H1 (cell line): ENCODE results near the gene ZNF839.

Experiments used
- CBX8 ChIP-seq: fragments of 300-800, 300-1000 bp; sonication (generic); IDR thresholded peaks from 2 replicates; pipeline ENCODE4 v1.7.1; 2016; ENCODE audit warnings: low read depth, low read length, borderline replicate concordance
- EP300 ChIP-seq, 2 experiments: IDR thresholded peaks; 1 replicate in 1 of 2; 2 replicates in 1 of 2; pipeline ENCODE4 v1.6.1; 2011 to 2012; ENCODE audit warnings: low read depth in 2 of 2, low read length in 2 of 2, mild to moderate bottlenecking in 2 of 2, borderline replicate concordance in 1 of 2, inconsistent platforms in 1 of 2, moderate library complexity in 1 of 2
- EZH2 ChIP-seq: fragments of 200-600 bp; sonication (generic); IDR thresholded peaks from 2 replicates; pipeline ENCODE4 v1.7.1; 2012; ENCODE audit warnings: low read depth, mild to moderate bottlenecking, moderate library complexity, low read length, inconsistent platforms; ENCODE audit not compliant: severe bottlenecking
- POLR2A ChIP-seq, 2 experiments: IDR thresholded peaks; 1 replicate in 1 of 2; 2 replicates in 1 of 2; pipeline ENCODE4 v1.6.1; 2011; ENCODE audit warnings: low read depth in 2 of 2, low read length in 2 of 2, mild to moderate bottlenecking in 2 of 2; ENCODE audit errors: control extremely low read depth in 1 of 2
- TF ChIP-seq, protein P1 (sequence below), 3 experiments: IDR thresholded peaks; 1 replicate in 2 of 3; 2 replicates in 1 of 3; pipeline versions ENCODE4 v1.5.1 to v1.6.1; 2011; ENCODE audit warnings: low read length in 3 of 3, mild to moderate bottlenecking in 3 of 3, inconsistent platforms in 2 of 3, low read depth in 1 of 3, moderate library complexity in 1 of 3; ENCODE audit not compliant: insufficient read depth in 1 of 3; ENCODE audit errors: control extremely low read depth in 1 of 3

DNA sequence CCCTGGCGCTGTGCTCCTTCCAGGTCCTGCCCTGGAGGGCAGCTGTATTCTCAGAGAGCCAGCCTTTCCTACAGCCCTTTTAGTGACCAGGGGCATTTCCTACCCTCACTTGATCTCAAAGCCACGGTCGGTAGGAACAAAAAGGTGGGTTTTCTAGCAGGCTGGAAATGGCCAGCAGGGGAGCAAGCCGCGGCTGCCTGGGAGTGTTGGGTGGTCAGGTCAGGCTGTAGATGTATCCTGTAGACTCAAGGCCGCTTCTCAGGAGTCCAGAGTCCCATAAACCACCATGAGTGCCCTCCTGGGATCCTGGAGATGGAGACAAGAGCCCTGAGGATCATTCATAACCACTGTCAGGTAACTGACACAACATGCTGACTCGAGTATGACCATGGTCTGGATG is 24.5 kb downstream of the ZNF839 start:
- TF ChIP-seq EZH2 (no peak), CBX8 (no peak), EP300 (IDR thresholded peaks at IDR 0.05; ENCODE audit: borderline replicate concordance in 1 of 2, low read depth in 2 of 2, low read length in 2 of 2) (no peak), POLR2A (IDR thresholded peaks at IDR 0.05; ENCODE audit: control extremely low read depth in 1 of 2, low read depth in 2 of 2, low read length in 2 of 2) (no peak)
- TF ChIP-seq, protein P1, sequence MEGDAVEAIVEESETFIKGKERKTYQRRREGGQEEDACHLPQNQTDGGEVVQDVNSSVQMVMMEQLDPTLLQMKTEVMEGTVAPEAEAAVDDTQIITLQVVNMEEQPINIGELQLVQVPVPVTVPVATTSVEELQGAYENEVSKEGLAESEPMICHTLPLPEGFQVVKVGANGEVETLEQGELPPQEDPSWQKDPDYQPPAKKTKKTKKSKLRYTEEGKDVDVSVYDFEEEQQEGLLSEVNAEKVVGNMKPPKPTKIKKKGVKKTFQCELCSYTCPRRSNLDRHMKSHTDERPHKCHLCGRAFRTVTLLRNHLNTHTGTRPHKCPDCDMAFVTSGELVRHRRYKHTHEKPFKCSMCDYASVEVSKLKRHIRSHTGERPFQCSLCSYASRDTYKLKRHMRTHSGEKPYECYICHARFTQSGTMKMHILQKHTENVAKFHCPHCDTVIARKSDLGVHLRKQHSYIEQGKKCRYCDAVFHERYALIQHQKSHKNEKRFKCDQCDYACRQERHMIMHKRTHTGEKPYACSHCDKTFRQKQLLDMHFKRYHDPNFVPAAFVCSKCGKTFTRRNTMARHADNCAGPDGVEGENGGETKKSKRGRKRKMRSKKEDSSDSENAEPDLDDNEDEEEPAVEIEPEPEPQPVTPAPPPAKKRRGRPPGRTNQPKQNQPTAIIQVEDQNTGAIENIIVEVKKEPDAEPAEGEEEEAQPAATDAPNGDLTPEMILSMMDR (IDR thresholded peaks at IDR 0.05; ENCODE audit: control extremely low read depth in 1 of 3, insufficient read depth in 1 of 3, low read depth in 1 of 3, low read length in 3 of 3) = no peak
